ENCODE data around the gene RAB4B. TPM values are rescaled to one million over a fixed set of nuclear protein-coding genes. Genes with fewer than 3 reads are reported as not detected.

RAB4B gene
- total and polyA plus RNA-seq, 9 donors: 6.5 to 32.9 (median 18.9) TPM

DNA sequence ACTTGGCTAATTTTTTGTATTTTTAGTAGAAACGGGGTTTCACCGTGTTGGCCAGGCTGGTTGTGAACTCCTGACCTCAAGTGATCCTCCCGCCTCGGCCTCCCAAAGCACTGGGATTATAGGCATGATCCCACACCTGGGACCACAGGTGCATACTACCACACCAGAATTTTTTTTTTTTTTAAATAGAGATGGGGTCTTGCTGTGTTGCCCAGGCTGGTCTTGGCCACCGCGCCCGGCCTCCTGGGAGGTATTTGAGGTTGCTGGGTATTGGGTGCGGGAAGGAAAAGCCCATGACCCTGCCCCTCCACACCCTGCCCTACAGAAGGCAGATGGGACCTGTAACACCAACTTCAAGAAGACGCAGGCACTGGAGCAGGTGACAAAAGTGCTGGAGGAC, 41.4 kb upstream of the RAB4B start:
- no peak for TF ChIP-seq EP300 (IDR thresholded peaks at IDR 0.05)
- TF ChIP-seq, protein P1, sequence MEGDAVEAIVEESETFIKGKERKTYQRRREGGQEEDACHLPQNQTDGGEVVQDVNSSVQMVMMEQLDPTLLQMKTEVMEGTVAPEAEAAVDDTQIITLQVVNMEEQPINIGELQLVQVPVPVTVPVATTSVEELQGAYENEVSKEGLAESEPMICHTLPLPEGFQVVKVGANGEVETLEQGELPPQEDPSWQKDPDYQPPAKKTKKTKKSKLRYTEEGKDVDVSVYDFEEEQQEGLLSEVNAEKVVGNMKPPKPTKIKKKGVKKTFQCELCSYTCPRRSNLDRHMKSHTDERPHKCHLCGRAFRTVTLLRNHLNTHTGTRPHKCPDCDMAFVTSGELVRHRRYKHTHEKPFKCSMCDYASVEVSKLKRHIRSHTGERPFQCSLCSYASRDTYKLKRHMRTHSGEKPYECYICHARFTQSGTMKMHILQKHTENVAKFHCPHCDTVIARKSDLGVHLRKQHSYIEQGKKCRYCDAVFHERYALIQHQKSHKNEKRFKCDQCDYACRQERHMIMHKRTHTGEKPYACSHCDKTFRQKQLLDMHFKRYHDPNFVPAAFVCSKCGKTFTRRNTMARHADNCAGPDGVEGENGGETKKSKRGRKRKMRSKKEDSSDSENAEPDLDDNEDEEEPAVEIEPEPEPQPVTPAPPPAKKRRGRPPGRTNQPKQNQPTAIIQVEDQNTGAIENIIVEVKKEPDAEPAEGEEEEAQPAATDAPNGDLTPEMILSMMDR (IDR thresholded peaks at IDR 0.05): no peak
- TF ChIP-seq POLR2A (IDR thresholded peaks at IDR 0.05): no peak
- Histone ChIP-seq H3K4me3 (no peak overlapping the region), H3K27ac (no peak overlapping the region), H3K9me3 (no peaks in the 10 kb centered on the region), H3K27me3 (no peaks in the 10 kb centered on the region), H3K4me1 (ENCODE audit: insufficient read depth) (peaks cover 4% of the 10 kb centered on the region), H3K36me3 (no peaks in the 10 kb centered on the region)
- no peak for DNase-seq
- intact Hi-C loops (cut with DNase I): no loop called here
- WGBS, 3 donors: 86 to 92% (median 86%) methylated on average over 9 of the region's 9 CpGs

DNA sequence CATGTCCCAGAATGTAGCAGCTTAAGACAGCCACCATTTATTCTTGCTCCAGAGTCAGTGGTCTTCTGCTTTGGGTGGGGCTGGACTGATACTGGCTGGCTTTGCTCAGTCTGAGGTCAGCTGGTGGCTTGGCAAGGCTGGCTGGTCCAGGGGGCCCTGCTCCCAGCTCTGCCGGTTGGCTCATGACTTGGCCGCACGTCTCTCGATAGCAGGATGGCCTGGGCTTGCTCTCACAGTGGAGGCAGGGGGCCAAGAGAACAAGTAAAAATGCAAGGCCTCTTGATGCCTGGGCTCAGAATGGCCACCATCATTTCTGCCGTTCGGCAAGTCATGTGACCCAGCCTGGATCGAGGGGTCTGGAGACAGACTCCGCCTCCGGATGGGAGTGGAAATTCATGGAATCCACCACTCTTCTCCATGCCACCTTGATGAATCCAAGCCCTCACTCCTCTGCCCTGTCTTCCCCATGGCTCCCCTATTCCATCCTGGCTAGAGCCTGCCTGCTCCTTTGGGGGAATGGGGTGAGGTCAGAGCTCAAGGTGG, 40.9 kb upstream of the RAB4B start:
- no peak overlapping the region for H3K27ac ChIP-seq
- no peak overlapping the region for H3K4me3 ChIP-seq
- H3K9me3 ChIP-seq: no peaks in the 10 kb centered on the region
- 76 to 83% (median 78%) methylated on average over 9 of the region's 9 CpGs for WGBS, 3 donors
- intact Hi-C loops (cut with DNase I): no loop called here
- TF ChIP-seq POLR2A (IDR thresholded peaks at IDR 0.05) (no peak), EP300 (IDR thresholded peaks at IDR 0.05) (no peak)
- TF ChIP-seq, protein P1 (IDR thresholded peaks at IDR 0.05): no peak
- no peak for DNase-seq
- no peaks in the 10 kb centered on the region for H3K36me3 ChIP-seq
- no peaks in the 10 kb centered on the region for H3K27me3 ChIP-seq
- H3K4me1 ChIP-seq (ENCODE audit: insufficient read depth): peaks cover 4% of the 10 kb centered on the region

DNA sequence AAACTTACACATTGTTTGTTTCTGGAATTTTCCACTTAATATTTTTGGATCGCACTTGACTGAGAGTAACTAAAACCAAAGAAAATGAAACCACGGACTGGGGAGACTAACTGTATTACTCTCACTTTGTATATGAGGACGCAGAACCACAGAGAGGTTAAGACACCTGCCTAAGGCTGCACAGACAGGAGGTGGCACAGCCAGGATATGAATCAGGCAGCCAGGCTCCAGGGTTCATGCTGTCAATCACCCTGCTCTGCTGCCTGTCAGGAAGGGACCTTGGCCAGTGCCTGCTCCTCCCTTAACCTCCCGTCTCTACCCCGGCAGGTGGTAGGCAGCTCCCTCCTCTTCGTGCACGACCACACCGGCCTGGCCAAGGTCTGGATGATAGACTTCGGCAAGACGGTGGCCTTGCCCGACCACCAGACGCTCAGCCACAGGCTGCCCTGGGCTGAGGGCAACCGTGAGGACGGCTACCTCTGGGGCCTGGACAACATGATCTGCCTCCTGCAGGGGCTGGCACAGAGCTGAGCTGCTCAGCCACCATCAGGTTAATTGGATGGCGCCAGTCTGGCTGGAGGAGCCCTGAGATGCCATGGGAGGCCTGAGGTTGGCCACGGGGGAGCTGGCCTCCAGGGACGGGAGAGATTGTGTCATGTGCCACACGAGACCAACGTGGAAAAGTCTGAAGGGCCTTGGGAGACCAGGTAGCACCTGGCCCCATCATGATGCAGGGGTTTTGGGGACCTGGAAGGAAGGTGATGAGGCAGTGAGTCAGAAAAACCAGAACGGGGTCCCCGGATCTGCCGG, 38.8 kb upstream of the RAB4B start:
- H3K4me3 ChIP-seq: no peak overlapping the region
- no peaks in the 10 kb centered on the region for H3K27me3 ChIP-seq
- H3K36me3 ChIP-seq: no peaks in the 10 kb centered on the region
- intact Hi-C loops (cut with DNase I): no loop called here
- WGBS, 3 donors: 72 to 85% (median 79%) methylated on average over 22 of the region's 22 CpGs
- H3K27ac ChIP-seq: no peak overlapping the region
- H3K9me3 ChIP-seq: no peaks in the 10 kb centered on the region
- TF ChIP-seq, protein P1 (IDR thresholded peaks at IDR 0.05): no peak
- TF ChIP-seq EP300 (IDR thresholded peaks at IDR 0.05): no peak
- no peak for TF ChIP-seq POLR2A (IDR thresholded peaks at IDR 0.05)
- no peak for DNase-seq
- peaks cover 4% of the 10 kb centered on the region for H3K4me1 ChIP-seq (ENCODE audit: insufficient read depth)

DNA sequence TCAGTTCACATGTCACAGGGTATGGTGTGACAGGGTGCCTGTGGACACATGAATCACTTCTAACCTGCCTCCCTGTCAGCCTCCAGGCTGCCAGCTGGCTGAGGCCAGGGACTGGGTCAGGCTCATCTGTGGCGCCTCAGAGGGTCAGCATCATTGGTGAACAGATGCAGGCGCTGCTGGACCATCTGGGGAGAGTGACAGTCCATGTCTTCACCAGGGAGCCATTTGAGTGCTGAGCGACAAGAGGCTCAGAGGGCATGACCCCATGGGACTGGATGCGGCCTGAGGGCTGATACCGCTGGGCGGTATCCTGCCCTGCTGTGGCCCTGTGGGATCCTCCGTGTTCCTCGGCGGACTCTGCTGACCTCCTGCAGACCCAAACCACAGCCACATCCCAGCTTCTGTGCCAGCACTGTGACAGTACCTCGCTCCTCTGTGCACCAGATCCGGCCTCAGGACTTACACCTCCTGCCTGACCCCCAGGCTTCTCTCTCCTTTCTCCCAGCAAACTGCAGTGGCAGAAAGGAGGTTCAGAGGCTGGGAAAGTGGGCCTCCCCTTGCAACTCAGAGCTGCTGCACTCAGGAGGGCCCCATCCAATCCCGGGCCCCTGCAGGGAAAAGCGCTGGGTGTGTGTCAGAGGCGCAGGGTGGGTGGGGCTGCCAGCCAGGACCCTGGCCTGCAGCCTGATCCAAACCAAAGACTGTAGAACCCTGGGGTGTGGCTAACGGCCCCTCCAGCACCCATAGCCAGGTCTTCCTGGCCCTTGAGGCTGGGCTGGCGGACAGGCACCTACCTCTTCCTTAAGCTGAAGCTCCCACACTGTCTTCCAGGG, 38.0 kb upstream of the RAB4B start:
- no peak for TF ChIP-seq POLR2A (IDR thresholded peaks at IDR 0.05)
- no peak for TF ChIP-seq EP300 (IDR thresholded peaks at IDR 0.05)
- TF ChIP-seq, protein P1 (IDR thresholded peaks at IDR 0.05): no peak
- no peak for DNase-seq
- intact Hi-C loops (cut with DNase I): no loop called here
- WGBS, 3 donors: 74 to 81% (median 76%) methylated on average over 16 of the region's 16 CpGs
- Histone ChIP-seq H3K27ac (no peak overlapping the region), H3K9me3 (no peaks in the 10 kb centered on the region), H3K27me3 (no peaks in the 10 kb centered on the region), H3K4me3 (no peak overlapping the region), H3K4me1 (ENCODE audit: insufficient read depth) (peaks cover 4% of the 10 kb centered on the region), H3K36me3 (no peaks in the 10 kb centered on the region)
